OCI-LY3 (cell line): ENCODE data around the gene HHATL.

Experiments
- H2AFZ ChIP-seq: fragments of 200-600, 300-600 bp; shearing (Covaris generic); 2 replicates; pipeline ENCODE4 v1.6.0; 2014; ENCODE audit warnings: antibody characterized with exemption, low read depth, low read length
- H3K27ac ChIP-seq: fragments of 200-600, 300-600 bp; sonication (generic); 2 replicates; pipeline ENCODE4 v1.5.1; 2014; ENCODE audit warnings: mild to moderate bottlenecking, low read length, moderate library complexity, mixed read lengths
- H3K27me3 ChIP-seq: fragments of 200-600, 300-600 bp; sonication (generic); 2 replicates; pipeline ENCODE4 v1.6.1; 2014; ENCODE audit warnings: low read depth, low read length, mixed read lengths
- H3K36me3 ChIP-seq: fragments of 200-600, 300-600 bp; sonication (generic); replicated peaks from 2 replicates; pipeline ENCODE3; 2014; ENCODE audit warnings: low read depth, low read length, mixed read lengths
- H3K4me1 ChIP-seq: fragments of 300-600, 200-600 bp; sonication (generic); 2 replicates; pipeline ENCODE4 v1.6.1; 2014; ENCODE audit warnings: low read length, mixed read lengths
- H3K4me2 ChIP-seq: fragments of 200-600, 300-600 bp; sonication (generic); 2 replicates; pipeline ENCODE4 v1.6.1; 2014; ENCODE audit warnings: low read length, mixed read lengths
- H3K4me3 ChIP-seq: fragments of 300-600, 200-600 bp; sonication (generic); 2 replicates; pipeline ENCODE4 v1.5.1; 2014; ENCODE audit warnings: antibody characterized with exemption, mild to moderate bottlenecking, low read length, moderate library complexity
- H3K79me2 ChIP-seq: fragments of 300-600, 200-600 bp; shearing (Covaris generic); 2 replicates; pipeline ENCODE4 v1.6.1; 2014; ENCODE audit warnings: mild to moderate bottlenecking, low read length, mixed read lengths
- H3K9ac ChIP-seq: fragments of 300-600, 200-600 bp; shearing (Covaris generic); 2 replicates; pipeline ENCODE4 v1.6.0; 2014; ENCODE audit warnings: mild to moderate bottlenecking, low read length, moderate library complexity
- H3K9me3 ChIP-seq: fragments of 200-600, 300-600 bp; shearing (Covaris generic); 2 replicates; pipeline ENCODE4 v1.6.1; 2014; ENCODE audit warnings: low read length, mixed read lengths; ENCODE audit not compliant: insufficient read depth
- H4K20me1 ChIP-seq: fragments of 200-600, 300-600 bp; sonication (generic); 2 replicates; pipeline ENCODE4 v1.6.1; 2016; ENCODE audit warnings: low read length, mixed read lengths; ENCODE audit not compliant: insufficient read depth
- EZH2phosphoT487 ChIP-seq: fragments of 200-600 bp; shearing (Covaris generic); IDR thresholded peaks from 2 replicates; pipeline ENCODE4 v1.6.1; 2018; ENCODE audit warnings: antibody characterized with exemption, mixed run types, low read depth
- TF ChIP-seq, protein P1 (sequence below): fragments of 200-600, 300-600 bp; sonication (generic); IDR thresholded peaks from 2 replicates; pipeline ENCODE4 v1.5.1; 2014; ENCODE audit warnings: antibody characterized with exemption, low read length, low read depth

Gene HHATL

DNA sequence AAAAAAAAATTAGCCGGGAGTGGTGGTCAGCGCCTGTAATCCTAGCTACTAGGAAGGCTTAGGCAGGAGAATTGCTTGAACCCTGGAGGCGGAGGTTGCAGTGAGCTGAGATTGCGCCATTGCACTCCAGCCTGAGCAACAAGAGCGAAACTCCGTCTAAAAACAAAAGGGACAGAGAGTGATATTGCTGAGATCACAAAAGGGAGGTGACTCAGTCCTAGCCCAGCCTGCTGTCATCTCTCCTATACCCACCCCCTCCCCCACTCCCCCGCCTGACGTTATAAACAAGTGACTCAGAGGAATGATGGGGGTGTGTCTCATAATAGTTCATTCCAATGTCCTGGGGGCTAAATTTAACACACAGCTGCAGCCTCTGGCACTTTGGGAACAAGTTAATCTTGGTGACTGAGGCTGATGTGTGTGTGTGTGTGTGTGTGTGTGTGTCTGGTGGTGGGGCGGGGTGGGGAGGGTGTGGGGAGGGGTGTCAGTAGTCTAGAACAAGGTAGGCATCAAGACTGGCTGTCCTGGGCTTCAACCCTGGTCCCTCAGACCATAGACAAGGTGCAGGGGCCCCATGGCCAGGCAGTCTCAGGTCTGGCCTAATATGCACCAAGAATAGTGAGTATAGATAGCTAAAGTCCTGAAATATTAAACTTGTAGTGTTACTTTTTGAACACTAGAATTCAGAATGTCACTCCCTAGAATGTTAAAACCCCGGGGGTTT is 18.6 kb downstream of the HHATL start:
- Histone ChIP-seq H3K27me3 (peaks cover 18% of the 10 kb centered on the region), H3K79me2 (no peaks in the 10 kb centered on the region), H4K20me1 (no peaks in the 10 kb centered on the region), H3K4me1 (no peaks in the 10 kb centered on the region), H3K27ac (no peak overlapping the region), H2AFZ (no peak overlapping the region), H3K36me3 (no peaks in the 10 kb centered on the region), H3K4me3 (no peak overlapping the region), H3K4me2 (no peak overlapping the region), H3K9me3 (no peaks in the 10 kb centered on the region), H3K9ac (no peak overlapping the region)
- TF ChIP-seq EZH2phosphoT487 = no peak
- TF ChIP-seq, protein P1, sequence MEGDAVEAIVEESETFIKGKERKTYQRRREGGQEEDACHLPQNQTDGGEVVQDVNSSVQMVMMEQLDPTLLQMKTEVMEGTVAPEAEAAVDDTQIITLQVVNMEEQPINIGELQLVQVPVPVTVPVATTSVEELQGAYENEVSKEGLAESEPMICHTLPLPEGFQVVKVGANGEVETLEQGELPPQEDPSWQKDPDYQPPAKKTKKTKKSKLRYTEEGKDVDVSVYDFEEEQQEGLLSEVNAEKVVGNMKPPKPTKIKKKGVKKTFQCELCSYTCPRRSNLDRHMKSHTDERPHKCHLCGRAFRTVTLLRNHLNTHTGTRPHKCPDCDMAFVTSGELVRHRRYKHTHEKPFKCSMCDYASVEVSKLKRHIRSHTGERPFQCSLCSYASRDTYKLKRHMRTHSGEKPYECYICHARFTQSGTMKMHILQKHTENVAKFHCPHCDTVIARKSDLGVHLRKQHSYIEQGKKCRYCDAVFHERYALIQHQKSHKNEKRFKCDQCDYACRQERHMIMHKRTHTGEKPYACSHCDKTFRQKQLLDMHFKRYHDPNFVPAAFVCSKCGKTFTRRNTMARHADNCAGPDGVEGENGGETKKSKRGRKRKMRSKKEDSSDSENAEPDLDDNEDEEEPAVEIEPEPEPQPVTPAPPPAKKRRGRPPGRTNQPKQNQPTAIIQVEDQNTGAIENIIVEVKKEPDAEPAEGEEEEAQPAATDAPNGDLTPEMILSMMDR = no peak

DNA sequence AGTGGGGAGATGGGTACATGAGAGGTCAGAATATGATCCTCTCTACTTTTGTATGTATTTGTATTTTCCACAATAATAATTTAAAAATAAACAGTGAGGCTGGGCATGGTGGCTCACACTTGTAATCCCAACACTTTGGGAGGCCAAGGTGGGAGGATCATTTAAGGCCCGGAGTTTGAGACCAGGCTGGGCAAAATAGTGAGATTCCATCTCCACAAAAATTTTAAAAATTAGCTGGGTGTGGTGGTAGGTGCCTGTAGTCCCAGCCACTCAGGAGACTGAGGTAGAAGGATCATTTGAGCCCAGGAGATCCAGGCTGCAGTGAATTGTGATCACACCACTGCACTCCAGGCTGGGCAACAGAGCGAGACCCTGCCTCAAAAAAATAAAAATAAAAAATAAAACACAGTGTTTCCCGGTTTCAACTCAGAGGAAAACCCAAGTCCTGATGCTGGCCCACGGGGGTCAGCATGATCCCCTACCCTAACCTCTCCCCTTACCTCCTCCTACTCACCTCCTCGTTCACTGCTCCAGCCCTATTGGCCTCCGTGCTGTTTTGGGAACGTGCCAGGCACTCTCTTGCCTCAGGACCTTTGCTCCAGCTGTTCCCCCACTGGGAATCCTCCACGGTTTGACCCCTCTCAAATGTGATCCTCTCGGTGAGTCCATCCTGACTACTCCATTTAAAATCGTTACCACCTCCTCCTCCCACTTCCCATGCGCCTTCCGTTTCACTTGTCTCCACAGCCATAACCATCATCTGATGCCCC is 20.1 kb downstream of the HHATL start:
- H2AFZ ChIP-seq = no peak overlapping the region
- H3K79me2 ChIP-seq = no peaks in the 10 kb centered on the region
- no peak overlapping the region for H3K9ac ChIP-seq
- no peaks in the 10 kb centered on the region for H3K4me1 ChIP-seq
- no peak overlapping the region for H3K27ac ChIP-seq
- H4K20me1 ChIP-seq = no peaks in the 10 kb centered on the region
- no peaks in the 10 kb centered on the region for H3K36me3 ChIP-seq
- H3K9me3 ChIP-seq = peaks cover 7% of the 10 kb centered on the region
- H3K27me3 ChIP-seq = peaks cover 18% of the 10 kb centered on the region
- no peak overlapping the region for H3K4me3 ChIP-seq
- H3K4me2 ChIP-seq = no peak overlapping the region
- no peak for TF ChIP-seq EZH2phosphoT487
- TF ChIP-seq, protein P1 = no peak

DNA sequence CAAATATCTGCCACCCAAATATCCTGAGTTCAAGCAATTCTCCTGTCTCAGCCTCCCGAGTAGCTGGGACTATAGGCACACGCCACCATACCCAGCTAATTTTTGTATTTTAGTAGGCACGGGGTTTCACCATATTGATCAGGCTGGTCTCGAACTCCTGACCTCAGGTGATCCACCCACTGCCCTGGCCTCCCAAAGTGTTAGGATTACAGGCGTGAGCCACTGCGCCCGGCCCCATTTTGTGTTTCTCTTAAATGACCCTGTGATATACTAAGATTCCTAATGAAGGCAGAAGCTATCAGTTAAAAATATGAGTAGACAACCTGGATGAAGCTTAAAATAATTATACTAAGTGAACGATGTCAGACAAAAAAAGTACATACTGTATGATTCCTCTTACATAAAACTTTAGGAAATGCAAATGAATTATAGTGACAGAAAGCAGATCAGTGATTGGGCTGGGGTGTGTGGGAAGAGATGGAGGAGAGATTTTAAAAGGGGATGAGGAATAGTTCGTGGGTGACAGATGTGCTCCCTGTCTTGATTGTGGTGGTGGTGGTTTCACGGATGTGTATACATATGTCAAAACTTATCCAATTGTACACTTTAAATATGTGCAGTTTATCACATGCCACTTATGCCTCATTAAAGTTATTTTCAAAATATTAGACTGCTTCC is 21.1 kb downstream of the HHATL start:
- no peaks in the 10 kb centered on the region for H3K79me2 ChIP-seq
- no peak overlapping the region for H3K4me2 ChIP-seq
- H3K9ac ChIP-seq = no peak overlapping the region
- no peak overlapping the region for H3K27ac ChIP-seq
- no peak for TF ChIP-seq EZH2phosphoT487
- TF ChIP-seq, protein P1 = no peak
- no peak overlapping the region for H3K4me3 ChIP-seq
- no peaks in the 10 kb centered on the region for H3K4me1 ChIP-seq
- H2AFZ ChIP-seq = no peak overlapping the region
- no peaks in the 10 kb centered on the region for H3K36me3 ChIP-seq
- H4K20me1 ChIP-seq = no peaks in the 10 kb centered on the region
- H3K27me3 ChIP-seq = peaks cover 18% of the 10 kb centered on the region
- peaks cover 7% of the 10 kb centered on the region for H3K9me3 ChIP-seq

DNA sequence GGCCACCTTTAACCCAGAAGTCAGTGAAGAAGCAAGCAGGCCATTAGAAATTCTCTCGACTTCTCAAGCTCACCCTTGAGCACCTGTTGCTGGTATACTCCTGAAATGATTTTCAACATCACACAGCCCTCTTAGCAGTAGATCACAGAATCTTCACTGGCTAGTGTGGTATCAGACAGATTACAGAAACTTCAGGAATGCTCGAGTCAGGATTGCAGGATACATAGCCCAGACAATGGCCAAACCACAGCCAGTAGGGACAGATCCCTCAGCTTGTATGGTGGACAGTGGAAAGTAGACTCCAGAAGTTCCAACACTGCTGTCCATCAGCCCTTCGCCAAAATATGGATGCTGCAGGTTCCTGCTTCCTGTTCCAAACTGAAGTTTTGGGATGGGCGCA is 21.8 kb downstream of the HHATL start:
- no peak for TF ChIP-seq EZH2phosphoT487
- no peaks in the 10 kb centered on the region for H3K36me3 ChIP-seq
- peaks cover 7% of the 10 kb centered on the region for H3K9me3 ChIP-seq
- peaks cover 18% of the 10 kb centered on the region for H3K27me3 ChIP-seq
- H3K79me2 ChIP-seq = no peaks in the 10 kb centered on the region
- H3K4me2 ChIP-seq = no peak overlapping the region
- no peak overlapping the region for H2AFZ ChIP-seq
- no peak overlapping the region for H3K4me3 ChIP-seq
- H4K20me1 ChIP-seq = no peaks in the 10 kb centered on the region
- H3K4me1 ChIP-seq = no peaks in the 10 kb centered on the region
- H3K9ac ChIP-seq = no peak overlapping the region
- H3K27ac ChIP-seq = no peak overlapping the region
